ENCODE results near the gene CAMK2G.

Gene CAMK2G

DNA sequence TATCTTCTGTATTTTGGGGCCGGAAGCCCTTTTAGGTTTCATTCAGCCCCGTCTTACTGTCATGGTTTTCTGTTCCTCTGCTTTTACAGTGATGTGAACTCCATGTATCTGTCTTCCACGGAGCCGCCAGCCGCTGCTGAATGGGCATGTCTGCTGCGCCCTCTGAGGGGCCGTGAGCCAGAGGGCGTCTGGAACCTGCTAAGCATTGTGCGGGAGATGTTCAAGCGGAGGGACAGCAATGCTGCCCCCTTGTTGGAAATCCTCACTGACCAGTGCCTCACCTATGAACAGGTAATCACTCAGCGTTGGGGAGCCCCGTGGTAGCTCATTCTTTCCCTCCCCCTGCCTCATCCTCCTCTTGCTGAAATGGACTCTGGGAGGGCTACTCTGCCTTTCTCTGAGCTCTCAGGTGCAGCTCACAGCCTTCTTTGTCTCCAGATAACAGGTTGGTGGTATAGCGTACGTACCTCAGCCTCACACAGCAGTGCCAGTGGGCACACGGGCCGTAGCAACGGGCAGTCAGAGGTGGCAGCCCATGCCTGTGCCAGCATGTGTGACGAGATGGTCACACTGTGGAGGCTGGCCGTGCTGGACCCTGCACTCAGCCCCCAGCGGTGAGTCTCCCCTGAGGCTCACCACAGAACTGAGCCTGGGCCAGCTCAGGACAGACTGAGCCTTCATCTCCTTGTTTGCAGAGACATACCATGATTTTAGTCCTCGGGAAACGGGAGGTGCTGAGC is 83.3 kb downstream of the CAMK2G start:
- H3K18ac ChIP-seq (ENCODE audit: low read length), result no peak overlapping the region
- no peak overlapping the region for H2AK5ac ChIP-seq (ENCODE audit: low read depth, low read length)
- no peak overlapping the region for H2BK120ac ChIP-seq (ENCODE audit: low read depth, low read length)
- no peaks in the 10 kb centered on the region for H3K27me3 ChIP-seq (ENCODE audit: control insufficient read depth in 3 of 3, insufficient read depth in 3 of 3, low read depth in 1 of 3, low read length in 3 of 3)
- H3K14ac ChIP-seq (ENCODE audit: low read length), result no peak overlapping the region
- peaks cover 0 to 4% of the 10 kb centered on the region in 2 donors for H3K4me1 ChIP-seq (ENCODE audit: control insufficient read depth in 2 of 2, insufficient read depth in 1 of 2, low read depth in 1 of 2, low read length in 2 of 2)
- H3K36me3 ChIP-seq (replicated peaks in 1 of 2; ENCODE audit: control insufficient read depth in 2 of 2, insufficient read depth in 2 of 2, low read length in 2 of 2), result peaks cover 50 to 70% of the 10 kb centered on the region in 2 donors
- DNase-seq (ENCODE audit: low spot score), result no peak
- no peak overlapping the region for H3K9ac ChIP-seq (ENCODE audit: low read depth, low read length, poor library complexity)
- peak overlapping the region; percentile 92 for H4K8ac ChIP-seq (ENCODE audit: low read depth, low read length)
- H3K79me1 ChIP-seq (ENCODE audit: low read depth, low read length), result peaks cover 4% of the 10 kb centered on the region
- WGBS, 2 donors (ENCODE audit: extremely low coverage in 2 of 2, insufficient read length in 2 of 2, insufficient replicate concordance in 1 of 2), result no CpG with 5 or more reads among the region's 22 CpGs
- H2AFZ ChIP-seq (ENCODE audit: low read length), result no peak overlapping the region
- peak overlapping the region; percentile 69 for H3K23ac ChIP-seq (ENCODE audit: low read depth, low read length, poor library complexity)
- no peak overlapping the region for H3K27ac ChIP-seq (replicated peaks; ENCODE audit: low read length)
- H3K9me3 ChIP-seq (replicated peaks in 1 of 2; ENCODE audit: control insufficient read depth in 2 of 2, insufficient read depth in 1 of 2, low read depth in 1 of 2, low read length in 2 of 2), result peaks cover 0 to 6% of the 10 kb centered on the region in 2 donors
- no peak overlapping the region for H2BK15ac ChIP-seq (ENCODE audit: low read length)
- H4K91ac ChIP-seq (ENCODE audit: low read depth, low read length, poor library complexity), result no peak overlapping the region
- no peak overlapping the region for H3K4me2 ChIP-seq (ENCODE audit: insufficient read depth, low read length, poor library complexity, severe bottlenecking)
- no peak overlapping the region for H2BK12ac ChIP-seq (ENCODE audit: low read length)
- H3K4me3 ChIP-seq (ENCODE audit: low read length in 2 of 2), result peak overlapping the region in 1 of 2 donors; percentile 69
- H2BK5ac ChIP-seq (ENCODE audit: low read length), result no peak overlapping the region
- no peak overlapping the region for H3K4ac ChIP-seq (ENCODE audit: low read length)

DNA sequence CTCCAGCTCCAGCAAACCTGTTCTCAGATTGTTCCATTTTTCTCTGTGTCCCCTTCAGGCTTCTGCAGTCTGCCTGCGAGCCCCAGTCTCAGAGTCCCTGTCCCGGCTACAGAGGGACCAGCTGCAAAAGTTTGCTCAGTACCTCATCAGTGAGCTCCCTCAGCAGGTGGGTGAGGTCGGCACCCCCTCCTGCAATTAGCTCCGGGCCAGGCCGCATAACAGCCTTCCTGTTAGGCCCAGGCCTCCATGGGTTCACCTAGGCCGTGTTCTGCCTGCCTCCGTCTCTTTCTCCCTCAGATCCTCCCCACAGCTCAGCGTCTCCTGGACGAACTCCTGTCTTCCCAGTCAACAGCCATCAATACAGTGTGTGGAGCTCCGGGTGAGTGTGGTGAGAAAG is 84.7 kb downstream of the CAMK2G start:
- no peak overlapping the region for H3K4me3 ChIP-seq (ENCODE audit: low read length in 2 of 2)
- peaks cover 4% of the 10 kb centered on the region for H3K79me1 ChIP-seq (ENCODE audit: low read depth, low read length)
- peaks cover 0 to 4% of the 10 kb centered on the region in 2 donors for H3K4me1 ChIP-seq (ENCODE audit: control insufficient read depth in 2 of 2, insufficient read depth in 1 of 2, low read depth in 1 of 2, low read length in 2 of 2)
- no peak overlapping the region for H3K4me2 ChIP-seq (ENCODE audit: insufficient read depth, low read length, poor library complexity, severe bottlenecking)
- peaks cover 45 to 56% of the 10 kb centered on the region in 2 donors for H3K36me3 ChIP-seq (replicated peaks in 1 of 2; ENCODE audit: control insufficient read depth in 2 of 2, insufficient read depth in 2 of 2, low read length in 2 of 2)
- no CpG with 5 or more reads among the region's 10 CpGs for WGBS, 2 donors (ENCODE audit: extremely low coverage in 2 of 2, insufficient read length in 2 of 2, insufficient replicate concordance in 1 of 2)
- H3K23ac ChIP-seq (ENCODE audit: low read depth, low read length, poor library complexity), result no peak overlapping the region
- no peak overlapping the region for H2BK15ac ChIP-seq (ENCODE audit: low read length)
- no peak overlapping the region for H2BK120ac ChIP-seq (ENCODE audit: low read depth, low read length)
- no peak overlapping the region for H3K14ac ChIP-seq (ENCODE audit: low read length)
- H3K4ac ChIP-seq (ENCODE audit: low read length), result no peak overlapping the region
- no peak overlapping the region for H2BK5ac ChIP-seq (ENCODE audit: low read length)
- no peaks in the 10 kb centered on the region for H3K27me3 ChIP-seq (ENCODE audit: control insufficient read depth in 3 of 3, insufficient read depth in 3 of 3, low read depth in 1 of 3, low read length in 3 of 3)
- H3K9me3 ChIP-seq (replicated peaks in 1 of 2; ENCODE audit: control insufficient read depth in 2 of 2, insufficient read depth in 1 of 2, low read depth in 1 of 2, low read length in 2 of 2), result peaks cover 0 to 4% of the 10 kb centered on the region in 2 donors
- no peak overlapping the region for H4K8ac ChIP-seq (ENCODE audit: low read depth, low read length)
- no peak overlapping the region for H2AFZ ChIP-seq (ENCODE audit: low read length)
- H3K27ac ChIP-seq (replicated peaks; ENCODE audit: low read length), result no peak overlapping the region
- H3K9ac ChIP-seq (ENCODE audit: low read depth, low read length, poor library complexity), result peak overlapping the region; percentile 30
- no peak overlapping the region for H2AK5ac ChIP-seq (ENCODE audit: low read depth, low read length)
- H2BK12ac ChIP-seq (ENCODE audit: low read length), result no peak overlapping the region
- no peak for DNase-seq (ENCODE audit: low spot score)
- no peak overlapping the region for H4K91ac ChIP-seq (ENCODE audit: low read depth, low read length, poor library complexity)
- no peak overlapping the region for H3K18ac ChIP-seq (ENCODE audit: low read length)

DNA sequence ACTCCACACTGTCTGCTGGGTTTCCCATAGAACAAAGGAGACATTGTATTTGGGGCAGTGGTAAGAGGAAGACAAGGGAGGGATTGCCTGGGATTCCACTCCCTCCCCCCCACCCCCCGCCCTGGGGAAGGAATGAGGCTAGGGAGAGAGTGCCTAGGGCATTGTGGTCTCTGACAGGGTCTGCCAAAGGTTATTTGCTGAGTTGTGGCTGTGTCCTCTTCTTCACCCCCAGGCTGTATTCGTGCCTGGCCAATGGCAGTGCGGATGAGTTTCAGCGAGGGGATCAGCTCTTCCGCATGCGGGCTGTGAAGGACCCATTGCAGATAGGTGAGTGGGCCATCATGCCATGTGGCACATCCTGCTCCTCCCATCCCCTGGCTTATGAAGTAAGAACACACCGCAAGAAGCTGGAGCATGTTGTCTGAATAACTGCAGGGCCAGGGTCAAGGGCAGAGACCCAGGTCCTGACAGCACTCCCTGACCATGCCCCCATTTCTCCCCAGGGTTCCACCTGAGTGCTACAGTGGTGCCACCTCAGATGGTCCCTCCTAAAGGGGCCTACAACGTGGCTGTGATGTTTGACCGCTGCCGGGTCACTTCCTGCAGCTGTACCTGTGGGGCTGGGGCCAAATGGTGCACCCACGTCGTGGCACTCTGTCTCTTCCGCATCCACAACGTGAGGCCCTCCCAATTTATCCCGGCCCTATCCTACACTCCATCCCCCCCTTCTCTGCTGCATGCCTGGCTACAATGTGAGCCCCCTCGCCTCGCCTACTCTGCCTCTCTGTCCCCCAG is 85.3 kb downstream of the CAMK2G start:
- Histone ChIP-seq H3K4me2 (ENCODE audit: insufficient read depth, low read length, poor library complexity, severe bottlenecking) (no peak overlapping the region), H3K27ac (replicated peaks; ENCODE audit: low read length) (no peak overlapping the region), H3K36me3 (replicated peaks in 1 of 2; ENCODE audit: control insufficient read depth in 2 of 2, insufficient read depth in 2 of 2, low read length in 2 of 2) (peaks cover 39 to 50% of the 10 kb centered on the region in 2 donors), H3K9ac (ENCODE audit: low read depth, low read length, poor library complexity) (no peak overlapping the region), H2BK15ac (ENCODE audit: low read length) (no peak overlapping the region), H2BK12ac (ENCODE audit: low read length) (no peak overlapping the region), H2AFZ (ENCODE audit: low read length) (no peak overlapping the region), H4K8ac (ENCODE audit: low read depth, low read length) (no peak overlapping the region), H3K4me1 (ENCODE audit: control insufficient read depth in 2 of 2, insufficient read depth in 1 of 2, low read depth in 1 of 2, low read length in 2 of 2) (peaks cover 0 to 4% of the 10 kb centered on the region in 2 donors), H4K91ac (ENCODE audit: low read depth, low read length, poor library complexity) (no peak overlapping the region), H3K18ac (ENCODE audit: low read length) (no peak overlapping the region), H3K9me3 (replicated peaks in 1 of 2; ENCODE audit: control insufficient read depth in 2 of 2, insufficient read depth in 1 of 2, low read depth in 1 of 2, low read length in 2 of 2) (peaks cover 0 to 1% of the 10 kb centered on the region in 2 donors), H2BK120ac (ENCODE audit: low read depth, low read length) (no peak overlapping the region), H2AK5ac (ENCODE audit: low read depth, low read length) (no peak overlapping the region), H2BK5ac (ENCODE audit: low read length) (no peak overlapping the region), H3K4me3 (ENCODE audit: low read length in 2 of 2) (no peak overlapping the region), H3K4ac (ENCODE audit: low read length) (no peak overlapping the region), H3K14ac (ENCODE audit: low read length) (no peak overlapping the region), H3K79me1 (ENCODE audit: low read depth, low read length) (peaks cover 4% of the 10 kb centered on the region), H3K23ac (ENCODE audit: low read depth, low read length, poor library complexity) (peak overlapping the region; percentile 34), H3K27me3 (ENCODE audit: control insufficient read depth in 3 of 3, insufficient read depth in 3 of 3, low read depth in 1 of 3, low read length in 3 of 3) (no peaks in the 10 kb centered on the region)
- WGBS, 2 donors (ENCODE audit: extremely low coverage in 2 of 2, insufficient read length in 2 of 2, insufficient replicate concordance in 1 of 2), result no CpG with 5 or more reads among the region's 17 CpGs
- DNase-seq (ENCODE audit: low spot score), result no peak

Measured in neuronal stem cell (in vitro differentiated cells).